HEK293T (cell line): ENCODE results near the gene LUC7L.

ENCODE experiments used
- ARNT ChIP-seq: fragments of 450-650 bp; IDR thresholded peaks from 2 replicates; pipeline ENCODE4 v1.6.1; 2017; ENCODE audit warnings: mild to moderate bottlenecking
- BHLHE40 ChIP-seq: fragments of 450-650 bp; IDR thresholded peaks from 2 replicates; pipeline ENCODE4 v1.6.1; 2016; ENCODE audit warnings: mild to moderate bottlenecking, moderate library complexity, borderline replicate concordance
- CTBP1 ChIP-seq: fragments of 450-650 bp; IDR thresholded peaks from 2 replicates; pipeline ENCODE4 v1.6.1; 2016; ENCODE audit warnings: borderline replicate concordance
- ELF4 ChIP-seq: fragments of 450-650 bp; IDR thresholded peaks from 2 replicates; pipeline ENCODE4 v1.6.1; 2017; ENCODE audit warnings: antibody characterized with exemption
- FOXA1 ChIP-seq: fragments of 450-650 bp; IDR thresholded peaks from 2 replicates; pipeline ENCODE4 v1.6.1; 2016; ENCODE audit warnings: mild to moderate bottlenecking
- FOXK2 ChIP-seq: fragments of 450-650 bp; IDR thresholded peaks from 2 replicates; pipeline ENCODE4 v1.6.1; 2016; ENCODE audit warnings: mild to moderate bottlenecking
- HDGF ChIP-seq: fragments of 450-650 bp; IDR thresholded peaks from 2 replicates; pipeline ENCODE4 v1.6.1; 2017; ENCODE audit warnings: antibody characterized with exemption, borderline replicate concordance
- NFRKB ChIP-seq: fragments of 450-650 bp; IDR thresholded peaks from 2 replicates; pipeline ENCODE4 v1.6.1; 2016; ENCODE audit warnings: mild to moderate bottlenecking, moderate library complexity
- SP1 ChIP-seq: fragments of 450-650 bp; IDR thresholded peaks from 2 replicates; pipeline ENCODE4 v1.6.1; 2017
- TARDBP ChIP-seq: fragments of 450-650 bp; IDR thresholded peaks from 2 replicates; pipeline ENCODE4 v1.6.1; 2016
- TF ChIP-seq, protein P1 (sequence below): fragments of 450-650 bp; IDR thresholded peaks from 2 replicates; pipeline ENCODE4 v1.6.1; 2016

DNA sequence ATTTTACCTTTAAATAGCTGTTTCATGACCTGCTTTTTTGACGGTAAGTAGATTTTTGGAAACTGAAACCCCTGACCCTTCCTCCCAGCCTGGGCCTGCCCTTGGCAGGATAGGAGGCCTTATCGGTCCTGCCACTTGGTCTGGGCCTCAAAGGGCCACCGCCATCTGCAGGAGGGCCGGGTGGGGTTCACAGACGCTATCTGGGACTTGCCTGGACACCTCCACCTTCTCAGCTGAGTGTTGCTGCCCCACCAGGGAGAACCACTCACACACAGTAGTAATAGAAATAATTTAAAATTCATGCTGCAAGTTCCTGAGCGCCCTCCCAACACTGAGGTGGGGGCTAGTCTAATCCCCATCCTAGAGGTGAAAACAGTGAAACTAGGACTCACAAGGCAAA, 86.2 kb downstream of the LUC7L start:
- TF ChIP-seq ELF4 (no peak), SP1 (no peak), TARDBP (no peak), FOXA1 (no peak), ARNT (no peak), BHLHE40 (no peak), HDGF (no peak), FOXK2 (no peak), CTBP1 (no peak), NFRKB (no peak)
- TF ChIP-seq, protein P1, sequence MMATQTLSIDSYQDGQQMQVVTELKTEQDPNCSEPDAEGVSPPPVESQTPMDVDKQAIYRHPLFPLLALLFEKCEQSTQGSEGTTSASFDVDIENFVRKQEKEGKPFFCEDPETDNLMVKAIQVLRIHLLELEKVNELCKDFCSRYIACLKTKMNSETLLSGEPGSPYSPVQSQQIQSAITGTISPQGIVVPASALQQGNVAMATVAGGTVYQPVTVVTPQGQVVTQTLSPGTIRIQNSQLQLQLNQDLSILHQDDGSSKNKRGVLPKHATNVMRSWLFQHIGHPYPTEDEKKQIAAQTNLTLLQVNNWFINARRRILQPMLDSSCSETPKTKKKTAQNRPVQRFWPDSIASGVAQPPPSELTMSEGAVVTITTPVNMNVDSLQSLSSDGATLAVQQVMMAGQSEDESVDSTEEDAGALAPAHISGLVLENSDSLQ = no peak
